ENCODE measurements around the gene PDGFRB.
"Not testable (repeated sequence)": the region's sequence is repeated elsewhere in the genome, so short reads cannot be mapped to it uniquely, and the experiment has no call there.

Gene PDGFRB

GRCh38 chr5:150084754-150085153 is 70.9 kb downstream of the PDGFRB start:
- not testable (repeated sequence) for DNase-seq (ENCODE audit: low read depth in 2 of 2)

- no peak for DNase-seq (ENCODE audit: low read depth in 2 of 2)
Observed at GRCh38 chr5:150082889-150083288, 72.8 kb downstream of the PDGFRB start.

- no peak for DNase-seq (ENCODE audit: low read depth in 2 of 2)
Observed at GRCh38 chr5:150082374-150082773, 73.3 kb downstream of the PDGFRB start.

GRCh38 chr5:150081541-150082283 is 73.9 kb downstream of the PDGFRB start:
- DNase-seq (ENCODE audit: low read depth in 2 of 2), result no peak

GRCh38 chr5:150080696-150081435 is 74.8 kb downstream of the PDGFRB start:
- no peak for DNase-seq (ENCODE audit: low read depth in 2 of 2)

GRCh38 chr5:150079909-150080461 is 75.7 kb downstream of the PDGFRB start:
- no peak for DNase-seq (ENCODE audit: low read depth in 2 of 2)

GRCh38 chr5:150078802-150079689 is 76.6 kb downstream of the PDGFRB start:
- DNase-seq (ENCODE audit: low read depth in 2 of 2), result no peak

GRCh38 chr5:150077996-150078801 is 77.4 kb downstream of the PDGFRB start:
- no peak for DNase-seq (ENCODE audit: low read depth in 2 of 2)

- no peak for DNase-seq (ENCODE audit: low read depth in 2 of 2)
Observed at GRCh38 chr5:150077060-150077459, 78.6 kb downstream of the PDGFRB start.

GRCh38 chr5:150075806-150076205 is 79.8 kb downstream of the PDGFRB start:
- DNase-seq (ENCODE audit: low read depth in 2 of 2), result no peak

GRCh38 chr5:150075233-150075632 is 80.4 kb downstream of the PDGFRB start:
- DNase-seq (ENCODE audit: low read depth in 2 of 2), result no peak

- no peak for DNase-seq (ENCODE audit: low read depth in 2 of 2)
Observed at GRCh38 chr5:150073677-150074076, 82.0 kb downstream of the PDGFRB start.

- DNase-seq (ENCODE audit: low read depth in 2 of 2), result no peak
Observed at GRCh38 chr5:150073086-150073625, 82.5 kb downstream of the PDGFRB start.

- DNase-seq (ENCODE audit: low read depth in 2 of 2), result no peak
Observed at GRCh38 chr5:150070821-150071220, 84.8 kb downstream of the PDGFRB start.

- DNase-seq (ENCODE audit: low read depth in 2 of 2), result no peak
Observed at GRCh38 chr5:150069672-150070627, 85.7 kb downstream of the PDGFRB start.

- no peak for DNase-seq (ENCODE audit: low read depth in 2 of 2)
Observed at GRCh38 chr5:150068961-150069645, 86.5 kb downstream of the PDGFRB start.

GRCh38 chr5:150068472-150068871 is 87.2 kb downstream of the PDGFRB start:
- no peak for DNase-seq (ENCODE audit: low read depth in 2 of 2)

- DNase-seq (ENCODE audit: low read depth in 2 of 2), result no peak
Observed at GRCh38 chr5:150068071-150068470, 87.6 kb downstream of the PDGFRB start.

GRCh38 chr5:150067405-150067960 is 88.2 kb downstream of the PDGFRB start:
- no peak for DNase-seq (ENCODE audit: low read depth in 2 of 2)

All from stimulated activated CD8-positive, alpha-beta memory T cell treated with anti-CD3 and anti-CD28 coated beads, Interleukin-15, amount 100 ng/mL, for 48 hours (primary cell).